NCI-H748 (cell line): ENCODE measurements around the gene VDAC1.
A peak's percentile ranks its signal among the peaks of the same experiment; 100 is the strongest.
"Not testable (repeated sequence)": the region's sequence is repeated elsewhere in the genome, so short reads cannot be mapped to it uniquely, and the experiment has no call there.

Experiments used
- DNase-seq: peaks from one replicate; lab custom pipeline; 2025; ENCODE audit not compliant: unreplicated experiment; lab: John Stamatoyannopoulos, UW

Gene VDAC1

DNA sequence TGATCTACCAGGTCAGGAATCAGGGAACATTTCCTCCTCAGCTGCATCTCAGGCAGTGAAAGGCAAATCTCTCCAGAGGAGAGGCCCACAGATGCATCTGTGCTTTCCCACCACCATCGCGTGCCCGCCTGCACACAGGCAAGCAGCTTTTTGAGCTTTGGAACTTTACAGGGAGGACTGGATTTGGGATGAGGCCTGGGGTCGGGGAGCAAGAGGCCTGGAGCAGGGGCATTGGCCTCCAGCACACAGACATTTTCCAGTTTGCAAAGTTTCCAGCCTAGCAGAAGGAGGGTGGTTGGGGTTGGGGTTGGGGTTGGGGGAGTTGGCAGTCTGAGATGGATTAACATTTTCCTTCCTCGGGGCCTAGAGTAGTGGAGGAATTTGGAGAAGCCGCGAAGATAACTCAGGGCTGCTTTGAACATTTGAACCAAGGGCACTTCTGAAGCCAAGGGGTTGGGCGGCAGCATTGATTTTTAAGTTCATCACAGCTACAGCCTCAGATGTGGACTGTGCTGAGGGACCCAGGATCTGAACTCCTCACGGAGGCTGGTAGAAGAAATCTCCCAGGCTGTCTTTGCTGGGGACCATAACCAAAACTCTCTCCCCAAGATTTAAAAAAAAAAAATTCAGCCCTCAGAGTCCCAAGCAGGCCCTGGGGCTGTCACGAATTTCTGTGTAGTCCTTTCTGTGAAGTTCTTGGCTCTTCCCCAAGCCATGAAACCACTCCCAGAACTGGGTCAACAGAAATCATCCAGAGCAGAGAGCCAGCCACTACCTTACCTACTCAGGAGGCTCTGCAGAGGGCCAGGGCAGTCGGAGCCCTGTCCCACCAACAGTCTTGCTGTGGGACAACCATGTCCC is 61.9 kb downstream of the VDAC1 start:
- no peak for DNase-seq

GRCh38 chr5:133941456-133942196 is 63.1 kb downstream of the VDAC1 start:
- no peak for DNase-seq

GRCh38 chr5:133939668-133940067 is 65.1 kb downstream of the VDAC1 start:
- DNase-seq, result no peak

DNA sequence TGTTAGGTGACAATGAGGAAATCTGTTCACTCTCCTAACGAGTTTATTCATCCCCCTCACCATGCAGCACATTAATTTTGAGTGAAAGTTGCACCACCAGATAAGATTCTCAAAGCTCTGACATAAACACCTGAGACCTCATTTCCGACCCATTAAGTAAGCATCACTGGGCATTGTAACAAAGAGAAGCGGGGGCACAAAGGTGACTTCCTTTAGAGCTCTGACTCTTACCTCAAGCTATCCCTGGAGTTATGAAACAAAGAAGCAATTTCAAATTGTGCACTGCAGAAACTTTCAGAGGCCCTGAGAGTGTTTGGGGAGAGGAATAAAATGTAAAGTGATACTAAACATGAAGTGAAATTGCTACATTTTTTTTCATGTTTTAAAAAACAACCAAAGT is 65.8 kb downstream of the VDAC1 start:
- DNase-seq, result no peak

DNA sequence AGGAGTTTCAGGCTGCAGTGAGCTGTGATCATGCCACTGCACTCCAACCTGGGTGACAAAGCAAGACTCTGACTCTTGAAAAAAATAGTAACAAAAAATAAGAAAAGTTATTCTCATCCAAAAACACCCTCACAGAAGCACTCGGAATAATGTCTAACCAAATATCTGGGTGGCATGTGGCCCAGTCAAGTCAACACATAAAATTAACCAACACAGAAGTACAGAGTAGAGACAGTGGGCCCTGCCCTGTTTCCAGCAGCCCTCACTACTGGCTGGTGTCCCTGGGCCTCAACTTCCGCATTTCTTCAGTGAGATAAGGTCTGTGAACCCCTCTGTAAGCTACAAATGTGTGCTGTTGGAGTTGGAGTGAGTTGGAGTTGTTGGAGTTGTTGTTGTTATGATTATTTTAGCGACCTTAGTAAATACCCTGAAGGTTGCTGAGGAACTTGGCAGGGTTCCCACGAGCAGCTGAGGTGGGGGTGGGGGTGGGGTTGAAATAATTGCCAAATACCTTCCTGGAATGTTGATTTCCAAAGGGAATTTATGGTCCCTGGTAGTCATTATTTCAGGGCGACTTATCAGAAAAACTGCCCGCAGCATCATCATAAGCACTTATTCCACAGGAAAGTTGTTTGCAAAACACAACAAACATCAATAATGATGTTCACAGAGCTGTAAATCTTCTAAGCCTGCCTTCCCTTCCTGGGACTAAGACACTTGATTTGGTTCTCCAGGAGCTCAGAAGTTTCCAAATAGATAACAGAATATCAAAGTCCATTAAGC is 66.5 kb downstream of the VDAC1 start:
- no peak for DNase-seq

- DNase-seq, result not testable (repeated sequence)
These were observed 67.1 kb downstream of the VDAC1 start for GRCh38 chr5:133937628-133938027.

GRCh38 chr5:133936651-133937015 is 68.1 kb downstream of the VDAC1 start:
- DNase-seq, result no peak

GRCh38 chr5:133935991-133936650 is 68.7 kb downstream of the VDAC1 start:
- DNase-seq, result not testable (repeated sequence)

DNA sequence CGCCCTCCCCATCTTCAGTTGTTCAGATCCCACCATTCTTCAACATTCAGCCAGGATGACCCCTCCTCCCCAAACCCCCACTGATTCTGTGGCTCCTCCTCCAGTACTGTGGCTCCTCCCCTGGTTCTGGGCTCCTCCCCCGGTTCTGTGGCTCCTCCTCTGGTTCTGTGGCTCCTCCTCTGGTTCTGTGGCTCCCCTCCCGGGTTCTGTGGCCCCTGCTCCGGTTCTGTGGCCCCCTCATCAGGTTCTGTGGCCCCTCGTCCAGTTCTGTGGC is 69.2 kb downstream of the VDAC1 start:
- no peak for DNase-seq

- DNase-seq, result peak; percentile 31
These were observed 69.7 kb downstream of the VDAC1 start for GRCh38 chr5:133934822-133935666.

DNA sequence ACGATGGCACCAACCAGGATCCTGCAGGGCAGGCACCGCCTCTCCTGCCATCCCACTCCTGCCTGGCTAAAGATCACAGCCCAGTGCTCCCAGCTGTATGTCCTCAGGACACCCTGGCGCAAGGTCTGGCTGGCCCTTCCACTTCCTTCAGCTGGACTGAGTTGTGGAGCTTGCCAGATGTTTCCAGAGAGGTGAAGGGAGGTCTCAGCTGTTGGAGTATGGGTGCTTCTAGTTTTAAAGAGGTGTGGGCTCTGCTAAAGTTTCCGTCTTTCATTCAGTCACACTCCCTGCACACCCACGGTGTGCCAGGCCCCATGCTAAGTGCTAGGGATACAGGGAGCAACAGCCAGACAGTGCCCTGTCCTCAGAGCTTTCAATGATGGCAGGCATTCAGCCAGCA is 70.5 kb downstream of the VDAC1 start:
- DNase-seq, result no peak

DNA sequence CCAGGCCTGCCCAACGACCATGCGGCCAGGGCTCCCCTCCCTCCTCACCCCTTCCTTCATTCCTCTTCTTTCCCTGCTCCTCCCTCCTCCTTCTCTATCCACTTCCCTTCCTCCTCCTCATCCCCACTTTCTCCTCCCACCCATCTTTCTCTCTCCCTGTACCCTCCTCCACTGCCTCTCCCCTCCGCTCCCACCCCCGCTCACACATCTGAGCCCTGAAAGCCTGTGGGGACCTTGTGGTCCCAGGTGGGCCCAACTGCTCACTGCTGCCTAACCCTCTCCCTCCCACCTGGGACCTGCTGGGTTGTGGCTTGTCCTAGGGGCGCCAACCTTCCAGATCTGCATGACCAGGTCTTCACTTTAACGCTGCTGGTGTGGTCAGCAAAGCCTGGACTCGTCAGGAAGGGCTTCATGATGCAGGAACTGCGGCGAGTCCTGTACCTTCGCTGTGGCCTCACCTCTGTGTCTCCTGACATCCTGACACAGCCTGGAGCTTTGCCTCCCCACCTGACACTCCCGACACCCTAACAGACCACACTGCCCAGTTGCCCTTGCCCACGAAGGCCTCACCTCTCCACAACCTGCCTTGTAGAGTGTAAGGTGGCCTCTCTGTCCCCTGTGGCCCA is 71.0 kb downstream of the VDAC1 start:
- DNase-seq, result no peak

- no peak for DNase-seq
These were observed 71.6 kb downstream of the VDAC1 start for GRCh38 chr5:133933169-133933509.

- DNase-seq, result no peak
These were observed 72.2 kb downstream of the VDAC1 start for GRCh38 chr5:133932441-133933168.

DNA sequence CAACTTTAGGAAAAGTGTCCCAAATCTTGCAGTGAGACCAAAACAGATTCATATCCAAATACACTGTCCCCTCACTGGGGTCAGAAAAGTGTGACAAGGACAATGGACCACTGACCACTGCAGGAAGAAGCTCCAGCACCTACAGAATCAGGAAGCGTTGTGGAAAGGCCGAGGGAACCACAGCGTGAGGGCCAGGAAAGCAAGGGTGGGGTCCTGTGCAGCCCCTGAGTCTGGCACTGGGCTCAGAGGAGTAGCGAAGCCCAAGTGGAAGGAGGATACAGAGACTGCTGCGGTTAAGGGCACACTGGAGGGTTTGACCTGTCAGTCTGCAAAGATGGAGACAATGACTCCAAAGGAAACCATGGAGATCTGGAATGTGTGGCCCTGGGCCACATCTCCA is 73.2 kb downstream of the VDAC1 start:
- DNase-seq, result no peak

DNA sequence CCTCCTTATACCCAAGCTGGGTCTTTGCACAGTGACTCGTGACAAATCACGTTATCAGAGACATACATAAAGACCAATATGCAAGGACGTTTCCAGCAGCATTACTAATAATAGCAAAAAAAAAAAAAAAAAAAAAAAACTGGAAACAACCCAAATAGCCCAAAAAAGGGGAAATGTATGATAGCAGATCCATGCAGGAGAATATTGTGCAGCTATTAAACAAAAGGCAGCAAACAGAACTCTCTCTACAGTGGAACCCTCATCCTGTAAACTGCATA is 74.0 kb downstream of the VDAC1 start:
- DNase-seq, result no peak

- no peak for DNase-seq
These were observed 74.5 kb downstream of the VDAC1 start for GRCh38 chr5:133930061-133930812.

- DNase-seq, result no peak
These were observed 76.0 kb downstream of the VDAC1 start for GRCh38 chr5:133928587-133929393.
